ENCODE data around the gene LNX1.
"Not testable (repeated sequence)": the region's sequence is repeated elsewhere in the genome, so short reads cannot be mapped to it uniquely, and the experiment has no call there.

LNX1 gene

DNA sequence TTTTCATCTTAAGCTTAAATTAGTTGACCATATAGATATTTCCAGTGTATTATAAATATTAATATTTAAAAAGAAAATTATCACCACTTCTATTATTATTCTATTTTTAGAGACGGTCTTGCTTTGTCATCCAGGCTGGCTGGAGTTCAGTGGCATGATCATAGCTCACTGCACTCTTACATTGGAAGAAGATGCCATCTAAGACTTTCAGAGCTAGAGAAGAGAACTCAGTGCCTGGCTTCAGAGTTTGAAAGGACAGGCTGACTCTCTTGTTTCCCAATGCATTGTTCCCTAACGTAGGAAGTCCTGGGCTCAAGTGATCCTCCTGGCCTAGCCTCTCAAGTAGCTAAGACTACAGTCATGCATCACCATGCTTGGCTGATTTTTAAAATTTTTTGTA is 137.9 kb downstream of the LNX1 start:
- no peak for FAIRE-seq

DNA sequence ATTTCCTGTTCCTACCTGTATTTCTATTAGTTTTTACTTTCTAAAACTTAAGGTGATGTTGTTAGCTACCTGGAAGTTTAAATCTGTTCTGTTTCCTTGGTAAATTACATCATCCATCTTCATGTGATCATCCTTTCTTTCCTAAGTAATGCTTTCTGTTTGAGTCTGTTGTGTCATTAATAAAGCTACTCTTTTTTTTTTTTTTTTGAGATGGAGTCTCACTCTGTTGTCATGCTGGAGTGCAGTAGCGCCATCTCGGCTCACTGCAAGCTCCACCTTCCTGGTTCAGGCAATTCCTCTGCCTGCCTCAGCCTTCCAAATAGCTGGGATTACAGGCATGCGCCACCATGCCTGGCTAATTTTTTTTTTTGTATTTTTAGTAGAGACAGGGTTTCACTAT is 140.5 kb downstream of the LNX1 start:
- no peak for FAIRE-seq

DNA sequence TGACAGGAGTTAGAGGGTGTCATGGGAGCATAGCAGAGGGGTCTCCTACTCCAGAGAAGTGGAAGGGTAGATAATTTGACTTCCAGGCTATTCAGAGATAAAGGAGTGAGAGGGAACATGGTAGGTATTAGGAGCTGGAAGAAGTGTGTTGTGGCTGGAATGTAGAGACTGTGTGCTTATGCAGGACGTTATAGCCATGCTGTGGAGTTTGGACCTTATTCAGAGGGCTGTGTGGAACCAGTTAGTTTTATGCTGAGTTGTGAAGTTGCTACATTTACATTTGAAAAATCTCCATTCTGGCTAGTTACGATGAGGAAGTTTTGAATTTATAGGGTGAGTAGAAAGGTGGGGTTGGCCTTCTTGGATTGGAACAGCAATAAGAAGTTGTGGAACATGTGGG is 146.3 kb downstream of the LNX1 start:
- no peak for FAIRE-seq

DNA sequence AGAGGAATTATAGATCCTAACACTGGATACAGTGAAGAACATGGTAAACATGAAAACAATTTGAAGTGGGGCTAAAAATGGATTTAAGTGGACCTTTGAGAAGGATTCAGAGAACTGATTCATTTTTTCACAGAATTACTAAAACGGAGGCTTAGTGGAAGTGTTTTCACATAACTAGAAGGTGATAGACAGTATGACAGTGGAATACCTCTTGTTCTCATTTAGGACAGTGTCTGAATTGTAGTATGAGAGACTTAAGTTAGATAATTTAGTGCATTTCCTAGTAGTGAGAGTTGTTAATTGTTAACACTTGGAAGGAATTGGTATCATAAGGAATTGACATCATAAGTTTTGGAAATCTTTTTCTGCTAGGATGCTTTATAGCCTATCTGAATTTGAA is 149.7 kb downstream of the LNX1 start:
- FAIRE-seq: no peak

DNA sequence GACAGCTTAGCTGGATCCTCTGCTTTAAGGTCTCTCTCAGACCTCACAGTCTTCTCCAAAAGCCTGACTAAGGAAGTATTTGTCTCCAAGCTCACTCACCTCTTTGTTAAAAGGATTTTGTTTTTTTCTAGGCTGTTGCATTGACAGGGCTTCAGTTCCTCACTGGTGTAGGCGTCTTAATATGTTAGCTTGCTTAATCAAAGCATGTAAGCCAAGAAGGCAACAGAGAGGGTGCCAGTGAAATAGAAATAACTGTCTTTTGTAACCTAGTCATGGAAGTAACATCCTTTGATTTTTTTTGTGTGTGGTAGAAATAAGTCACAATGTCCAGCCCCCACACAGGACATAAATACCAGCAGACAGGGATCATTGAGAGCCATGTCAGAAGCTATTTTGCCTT is 155.0 kb downstream of the LNX1 start:
- no peak for FAIRE-seq

DNA sequence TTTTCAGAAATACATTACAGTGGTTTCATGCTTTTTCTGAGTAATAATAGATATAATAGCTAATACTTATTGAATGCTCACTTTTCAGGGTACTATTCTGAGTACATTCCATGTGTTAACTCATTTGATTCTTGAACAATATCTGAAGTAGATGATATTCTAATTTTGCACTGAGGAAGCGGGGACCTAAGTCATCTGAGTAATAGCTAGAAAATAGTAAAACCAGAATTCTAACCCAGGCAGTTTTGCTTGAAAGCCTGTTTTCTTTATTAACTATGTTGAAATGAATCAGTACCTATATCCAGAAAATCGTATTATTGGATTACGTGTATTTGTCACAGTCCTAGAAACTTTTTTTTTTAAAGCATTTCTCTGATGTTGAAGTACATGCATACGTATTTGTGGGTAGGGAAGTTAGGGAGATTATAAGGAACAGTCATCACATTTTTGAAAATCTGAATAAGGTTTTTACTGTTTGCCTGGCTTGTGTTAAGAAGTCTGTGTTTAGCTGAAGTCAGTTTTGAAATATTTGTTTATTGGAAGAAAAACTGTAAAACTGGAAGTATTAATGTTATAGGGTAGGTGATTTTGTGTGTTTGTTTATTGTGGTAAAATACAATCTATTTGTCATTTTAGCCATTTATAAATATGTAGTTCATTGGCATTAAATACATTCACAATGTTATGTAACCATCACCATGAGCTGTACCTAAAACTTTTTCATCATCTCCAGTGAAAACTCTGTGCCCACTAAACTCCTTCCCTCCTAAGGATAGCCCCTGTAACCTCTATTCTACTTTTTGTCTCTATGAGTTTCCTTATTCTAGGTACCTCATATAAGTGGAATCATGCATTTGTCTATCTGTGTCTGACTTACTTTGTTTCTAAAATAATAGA is 158.5 kb downstream of the LNX1 start:
- no peak for FAIRE-seq

DNA sequence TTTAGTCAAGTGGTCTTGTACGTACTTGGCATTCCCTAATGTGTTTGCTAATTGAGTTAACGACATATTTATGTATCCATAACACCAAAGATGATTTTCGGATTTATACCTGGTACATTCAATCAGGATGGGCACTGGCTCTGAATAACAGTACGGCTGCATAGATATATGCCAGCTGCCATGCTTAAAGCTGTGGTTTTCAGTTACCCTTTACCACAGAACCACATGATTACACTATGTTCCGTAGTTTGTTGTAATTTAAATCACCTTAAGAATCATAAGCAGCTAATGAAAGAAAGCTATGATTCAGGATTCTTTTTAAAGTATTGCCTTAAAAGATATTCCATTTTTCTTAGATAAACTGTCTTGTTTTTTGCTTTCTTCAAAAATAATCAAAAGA is 160.2 kb downstream of the LNX1 start:
- no peak for FAIRE-seq

DNA sequence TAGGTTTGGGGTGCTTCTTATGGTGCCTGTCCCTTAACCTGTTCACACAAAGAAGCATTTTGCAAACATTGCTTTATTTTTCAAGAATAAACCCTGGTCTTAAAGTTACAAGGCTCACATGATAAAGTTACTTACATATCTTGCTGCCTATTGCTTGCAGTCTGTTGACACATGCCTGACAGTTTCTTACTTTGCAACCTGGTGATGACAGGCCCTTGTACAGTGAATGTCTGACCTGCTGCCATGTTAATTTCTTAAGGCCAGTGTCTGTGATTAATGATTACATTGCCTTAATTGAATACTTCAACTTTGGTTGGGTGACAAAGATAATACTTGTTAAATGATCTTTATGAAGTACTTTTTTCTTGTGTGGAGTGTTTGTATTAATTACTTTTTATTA is 163.9 kb downstream of the LNX1 start:
- FAIRE-seq: no peak

DNA sequence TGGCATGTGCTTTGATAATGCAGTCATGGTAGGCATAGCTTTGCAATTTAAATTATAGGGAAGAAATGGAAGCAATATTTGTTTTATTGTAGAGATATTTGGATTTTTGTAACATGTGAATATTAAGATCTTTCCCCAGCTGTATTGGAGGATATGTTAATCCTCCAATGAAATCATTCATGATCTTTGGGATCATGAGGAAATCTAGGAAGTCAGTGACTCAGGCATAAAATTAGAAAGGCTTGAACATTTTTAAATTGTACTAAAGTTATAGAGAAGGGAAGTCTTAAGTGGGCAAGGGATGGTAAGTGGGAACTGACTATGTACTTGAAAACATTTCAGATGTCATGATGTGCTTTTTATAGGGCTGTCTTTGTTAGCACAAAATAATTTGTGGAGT is 167.0 kb downstream of the LNX1 start:
- no peak for FAIRE-seq

DNA sequence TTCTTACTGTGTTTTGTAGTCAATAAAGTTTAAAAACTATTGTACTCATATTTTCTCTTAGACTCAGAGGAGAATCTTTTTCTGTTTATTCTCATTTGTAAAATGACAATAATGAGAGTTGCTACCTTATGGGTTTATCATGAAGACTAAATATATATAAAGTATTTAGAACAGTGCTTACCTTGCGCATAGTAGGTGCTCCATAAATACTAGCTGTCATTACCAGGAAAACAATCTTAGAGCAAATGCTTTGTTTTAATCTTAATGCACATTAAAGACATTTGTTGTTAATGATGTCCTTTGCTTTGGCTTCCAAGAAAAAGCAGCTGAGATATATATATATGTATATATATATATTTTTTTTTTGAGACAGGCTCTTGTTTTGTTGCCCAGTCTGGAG is 168.9 kb downstream of the LNX1 start:
- FAIRE-seq: peak; percentile 66

DNA sequence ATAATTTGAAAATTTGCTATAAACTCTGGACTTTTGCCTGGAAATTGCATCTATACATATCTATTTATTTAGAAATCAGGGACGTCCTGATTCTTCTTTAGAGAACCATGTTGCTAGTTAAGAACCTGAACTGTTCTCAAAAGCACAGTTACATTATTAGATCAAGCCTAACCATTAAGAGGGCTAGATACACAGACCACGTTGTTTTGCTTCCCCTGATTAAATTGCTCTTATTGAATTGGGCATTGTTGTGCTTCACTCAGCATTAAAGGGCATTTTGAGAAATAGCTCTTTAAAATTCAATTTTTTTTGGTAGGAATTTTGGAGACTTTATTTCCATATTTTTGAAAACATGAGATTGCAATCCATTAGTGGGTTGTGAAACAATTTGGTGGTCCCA is 169.5 kb downstream of the LNX1 start:
- no peak for FAIRE-seq

DNA sequence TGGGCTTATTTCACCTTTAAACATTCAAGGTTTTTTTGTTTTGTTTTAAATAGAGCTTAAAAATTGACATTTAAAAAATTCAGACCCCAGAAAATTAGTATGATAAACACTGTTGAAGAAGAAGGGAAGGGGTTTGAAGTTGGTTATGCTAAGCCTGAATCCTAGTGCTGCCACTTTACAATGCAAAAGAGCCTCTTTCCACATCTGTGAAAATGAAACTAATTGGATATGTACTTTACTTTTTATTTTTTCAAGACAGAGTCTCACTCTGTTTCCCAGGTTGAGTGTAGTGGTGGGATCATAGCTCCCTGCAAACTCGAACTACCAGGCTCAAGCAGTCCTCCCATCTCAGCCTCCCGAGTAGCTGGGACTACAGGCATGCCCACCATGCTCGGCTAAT is 172.1 kb downstream of the LNX1 start:
- FAIRE-seq: no peak

DNA sequence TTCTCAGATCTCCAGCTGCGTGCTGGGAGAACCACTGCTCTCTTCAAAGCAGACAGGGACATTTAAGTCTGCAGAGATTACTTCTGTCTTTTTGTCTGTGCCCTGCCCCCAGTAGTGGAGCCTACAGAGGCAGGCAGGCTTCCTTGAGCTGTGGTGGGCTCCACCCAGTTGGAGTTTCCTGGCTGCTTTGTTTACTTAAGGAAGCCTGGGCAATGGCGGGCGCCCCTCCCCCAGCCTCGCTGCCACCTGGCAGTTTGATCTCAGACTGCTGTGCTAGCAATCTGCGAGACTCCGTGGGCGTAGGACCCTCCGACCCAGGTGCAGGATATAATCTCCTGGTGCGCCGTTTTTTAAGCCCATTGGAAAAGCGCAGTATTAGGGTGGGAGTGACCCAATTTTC is 181.8 kb downstream of the LNX1 start:
- not testable (repeated sequence) for FAIRE-seq

Data from G401.6 (cell line).